Umbilical cord (tissue), 2 donors: ENCODE data around the gene CACNB4. TPM values are rescaled to one million over a fixed set of nuclear protein-coding genes. Genes with fewer than 3 reads are reported as not detected.

Experiments
- DNase-seq: peaks from one replicate; pipeline ENCODE4 v3.0.0-alpha.2; 2015; ENCODE audit warnings: low spot score
- total RNA-seq: library from RNA; depleted of rRNA; stranded (reverse); fragments of >200 nt; gene quantifications from one replicate; pipeline ENCODE4 v1.2.3, GENCODE V29; 2014; ENCODE audit warnings: low replicate concordance; ENCODE audit not compliant: insufficient read depth

CACNB4 gene
- total RNA-seq, 1 donor from 2014 or later = 40.2 TPM

DNA sequence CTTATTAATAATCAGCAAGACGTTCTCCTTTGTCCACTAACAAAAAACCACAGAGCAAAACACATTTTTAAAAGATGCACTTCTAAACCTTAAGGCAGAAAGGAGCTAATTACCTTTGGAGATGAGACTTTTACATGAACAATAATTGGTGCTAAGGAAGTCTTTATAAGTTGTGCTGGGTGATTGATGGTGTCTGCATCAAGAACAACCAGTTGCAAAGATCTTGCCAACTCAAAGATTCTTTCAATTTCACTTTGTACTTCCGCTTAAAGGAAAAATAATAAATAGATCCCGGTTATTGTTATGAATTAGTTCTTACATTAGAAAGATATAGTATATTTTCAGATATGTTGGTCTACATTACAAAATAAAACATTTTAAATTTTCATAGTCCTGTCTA, 243.7 kb downstream of the CACNB4 start:
- no peak for DNase-seq

GRCh38 chr2:151853070-151853758, 245.6 kb downstream of the CACNB4 start:
- DNase-seq = no peak

DNA sequence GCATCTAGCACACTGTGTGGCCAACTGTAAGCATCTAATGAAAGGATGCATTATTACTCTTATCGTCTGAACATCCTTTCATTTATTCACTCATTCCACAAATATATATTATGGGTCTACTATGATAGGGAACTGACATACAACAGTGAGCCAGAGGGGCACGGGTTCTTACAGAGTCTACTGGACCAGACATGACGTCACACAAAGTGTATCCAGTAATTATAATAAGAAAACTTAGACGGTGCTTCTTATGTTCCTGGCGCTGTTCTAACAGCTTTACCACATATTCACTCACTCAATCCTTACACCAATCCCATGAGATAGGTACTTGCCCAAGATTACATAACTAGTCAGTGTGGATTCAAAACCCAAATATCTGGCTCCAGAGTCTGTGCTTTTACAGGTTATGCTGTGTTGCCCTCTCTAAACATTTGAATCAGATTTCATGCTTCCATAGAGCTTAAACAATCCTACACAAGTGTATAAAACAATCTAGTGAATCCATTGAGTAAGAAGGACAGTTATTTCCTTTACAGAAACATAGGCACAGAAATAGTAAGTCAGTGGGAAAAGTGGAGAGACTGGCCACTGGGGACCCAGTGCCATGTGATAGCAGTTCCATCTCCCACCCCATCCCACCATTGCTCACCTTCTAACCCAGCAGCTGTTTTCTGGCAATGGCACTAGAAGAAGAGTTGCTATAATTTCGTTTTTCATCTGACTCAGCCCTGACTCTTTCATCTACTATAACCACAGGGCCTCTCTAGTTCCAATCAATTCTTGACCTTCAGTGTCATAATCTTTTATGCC, 246.4 kb downstream of the CACNB4 start:
- DNase-seq = no peak

DNA sequence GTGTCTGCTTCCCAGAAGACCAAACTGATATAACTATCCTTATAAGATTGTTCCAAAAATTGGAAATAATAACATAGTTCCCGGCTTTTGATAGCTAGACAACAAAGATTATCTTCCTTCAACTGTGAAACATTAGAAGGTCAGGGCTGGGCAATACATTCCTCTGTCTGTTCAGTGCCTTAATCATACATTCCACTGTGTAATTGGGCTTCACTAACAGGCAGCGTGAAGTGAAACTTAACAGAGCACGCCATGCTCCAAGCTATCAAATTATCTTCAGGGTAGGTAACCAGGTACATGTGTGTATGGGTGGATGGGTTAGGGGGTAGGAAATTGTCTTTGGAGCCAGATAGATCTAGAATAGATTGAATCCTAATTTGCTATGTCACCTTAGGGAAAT, 247.1 kb downstream of the CACNB4 start:
- DNase-seq = peak; percentile 37

- DNase-seq = no peak
Observed at GRCh38 chr2:151849413-151850010, 249.3 kb downstream of the CACNB4 start.

GRCh38 chr2:151845884-151846283, 253.0 kb downstream of the CACNB4 start:
- no peak for DNase-seq

GRCh38 chr2:151845481-151845880, 253.4 kb downstream of the CACNB4 start:
- DNase-seq = no peak

DNA sequence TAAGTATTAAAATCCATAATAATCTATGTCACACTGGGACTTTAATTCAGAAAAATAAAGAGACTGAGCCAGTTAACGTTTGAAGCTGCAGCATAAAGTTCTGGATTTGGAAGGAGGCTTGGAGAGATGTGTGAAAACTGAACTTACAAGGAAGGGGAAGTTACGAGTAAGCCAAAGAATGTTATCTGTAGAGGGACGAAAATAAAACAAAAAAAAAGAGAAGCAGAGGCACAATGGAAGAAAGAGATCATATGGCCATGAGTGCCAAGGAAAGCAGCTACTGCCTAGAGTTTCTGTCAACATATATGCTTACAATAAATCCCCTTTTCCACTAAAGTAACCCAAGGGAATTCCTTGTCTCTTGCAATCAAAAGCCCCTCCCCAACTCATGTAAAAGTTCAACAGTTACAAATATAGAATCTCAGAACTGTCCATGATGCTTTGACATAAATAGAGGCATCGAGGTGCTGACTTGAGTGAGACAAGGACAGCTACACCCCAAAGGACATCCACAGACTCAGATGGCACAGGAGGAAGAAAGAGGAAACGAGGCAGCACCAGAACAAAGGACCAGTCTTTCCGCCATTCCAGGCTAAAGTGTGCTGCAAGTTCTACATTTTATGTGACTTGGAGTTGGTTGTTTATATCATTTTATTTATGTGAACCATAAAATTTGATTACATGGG, 254.5 kb downstream of the CACNB4 start:
- peak; percentile 55 for DNase-seq

- no peak for DNase-seq
Observed at GRCh38 chr2:151843691-151844061, 255.2 kb downstream of the CACNB4 start.

DNA sequence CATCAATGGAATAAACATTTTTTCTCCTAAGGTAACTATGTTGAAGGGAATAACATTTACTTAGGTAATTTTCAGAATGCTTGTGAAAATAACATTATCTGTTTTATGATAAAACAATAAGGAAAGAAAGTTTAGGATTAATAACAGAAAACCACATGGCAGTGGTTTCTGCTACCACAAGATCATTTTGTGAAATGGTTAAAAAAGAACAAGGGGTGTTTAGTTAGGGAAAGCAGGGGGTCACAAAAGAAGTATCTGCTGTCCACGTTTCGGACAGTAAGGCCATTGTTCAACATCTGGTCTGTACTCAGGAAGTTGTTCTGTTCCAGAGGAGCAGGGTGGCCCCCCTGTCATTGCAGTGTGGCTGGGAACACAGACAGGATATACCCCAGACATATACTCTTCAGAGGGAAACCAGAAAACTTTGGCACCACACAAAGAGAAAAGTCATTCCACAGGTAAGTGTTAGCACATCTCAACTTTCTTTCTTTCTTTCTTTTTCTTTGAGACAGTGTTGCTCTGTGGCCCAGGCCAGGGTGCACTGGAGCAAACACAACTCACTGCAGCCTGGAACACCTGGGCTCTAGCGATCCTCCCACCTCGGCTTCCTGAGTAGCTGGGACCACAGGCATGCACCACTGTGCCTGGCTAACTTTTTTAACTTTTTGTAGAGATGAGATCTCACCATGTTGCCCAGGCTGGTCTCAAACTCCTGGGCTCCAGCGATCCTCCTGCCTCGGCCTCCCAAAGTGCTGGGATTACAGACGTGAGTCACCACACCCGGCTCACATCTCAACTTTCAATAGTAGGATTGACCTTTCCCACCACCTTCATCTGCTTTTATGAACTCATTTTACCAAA, 255.8 kb downstream of the CACNB4 start:
- DNase-seq = no peak

DNA sequence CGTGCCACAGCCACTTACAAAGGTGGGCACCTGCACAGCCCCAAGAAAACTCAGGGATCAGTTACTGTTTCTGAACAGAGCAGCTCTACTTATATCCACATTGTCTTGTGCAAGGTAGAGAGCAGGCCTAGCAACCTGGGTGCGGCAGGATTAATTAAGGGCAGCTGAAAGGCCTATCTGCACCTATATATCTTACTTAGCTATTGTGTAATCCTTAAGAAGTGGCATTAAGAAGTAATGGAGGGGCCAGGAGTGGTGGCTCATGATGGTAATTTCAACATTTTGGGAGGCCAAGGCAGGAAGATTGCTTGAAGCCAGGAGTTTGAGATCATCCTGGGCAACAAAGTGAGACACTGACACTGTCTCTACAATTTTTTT, 257.8 kb downstream of the CACNB4 start:
- DNase-seq = no peak

GRCh38 chr2:151840216-151841046, 258.4 kb downstream of the CACNB4 start:
- DNase-seq = no peak

- no peak for DNase-seq
Observed at GRCh38 chr2:151837926-151838325, 260.9 kb downstream of the CACNB4 start.

DNA sequence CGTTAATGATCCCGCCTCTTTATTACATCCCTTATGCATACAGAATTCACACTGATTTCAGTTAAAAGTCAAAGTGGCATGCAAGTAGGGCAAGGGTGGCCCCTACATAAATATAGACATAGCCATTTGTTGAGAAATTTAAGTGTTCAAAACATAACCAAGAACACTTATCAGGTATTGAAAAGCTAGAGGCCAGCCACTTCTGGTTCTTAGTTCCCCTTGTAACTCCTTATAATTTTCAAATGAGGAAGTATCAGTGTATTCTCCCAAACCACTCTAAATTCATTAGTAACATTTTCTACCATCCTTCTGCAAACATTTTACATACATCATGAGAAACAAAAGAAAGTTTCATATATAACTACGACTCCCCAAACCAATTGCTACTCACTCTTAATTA, 264.9 kb downstream of the CACNB4 start:
- DNase-seq = no peak

DNA sequence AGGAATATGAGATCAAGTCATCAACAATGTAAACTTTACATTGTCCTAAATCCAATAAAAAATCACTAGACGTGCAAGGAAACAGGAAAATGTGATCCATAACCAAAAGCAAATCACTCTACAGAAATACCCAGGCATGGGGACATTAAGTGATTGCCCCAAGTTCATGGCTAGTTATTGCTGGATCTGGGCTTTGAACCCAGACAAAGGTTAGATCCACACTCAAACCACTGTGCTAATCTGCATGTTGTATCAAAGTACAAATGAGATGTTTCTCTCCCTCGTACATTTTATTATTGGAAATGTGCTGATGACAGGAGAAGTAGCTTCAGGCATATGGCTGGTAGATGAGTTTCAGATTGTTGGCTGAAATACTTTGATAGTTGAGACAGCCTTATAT, 267.9 kb downstream of the CACNB4 start:
- DNase-seq = no peak

GRCh38 chr2:151828890-151829324, 269.9 kb downstream of the CACNB4 start:
- no peak for DNase-seq

GRCh38 chr2:151828143-151828889, 270.5 kb downstream of the CACNB4 start, which contains the start of gene ARL5A:
Gene ARL5A, minus strand, starts transcription at chr2:151828421. Its CDS starts 245 bp downstream, at chr2:151828176.
- DNase-seq = peak; percentile 97

DNA sequence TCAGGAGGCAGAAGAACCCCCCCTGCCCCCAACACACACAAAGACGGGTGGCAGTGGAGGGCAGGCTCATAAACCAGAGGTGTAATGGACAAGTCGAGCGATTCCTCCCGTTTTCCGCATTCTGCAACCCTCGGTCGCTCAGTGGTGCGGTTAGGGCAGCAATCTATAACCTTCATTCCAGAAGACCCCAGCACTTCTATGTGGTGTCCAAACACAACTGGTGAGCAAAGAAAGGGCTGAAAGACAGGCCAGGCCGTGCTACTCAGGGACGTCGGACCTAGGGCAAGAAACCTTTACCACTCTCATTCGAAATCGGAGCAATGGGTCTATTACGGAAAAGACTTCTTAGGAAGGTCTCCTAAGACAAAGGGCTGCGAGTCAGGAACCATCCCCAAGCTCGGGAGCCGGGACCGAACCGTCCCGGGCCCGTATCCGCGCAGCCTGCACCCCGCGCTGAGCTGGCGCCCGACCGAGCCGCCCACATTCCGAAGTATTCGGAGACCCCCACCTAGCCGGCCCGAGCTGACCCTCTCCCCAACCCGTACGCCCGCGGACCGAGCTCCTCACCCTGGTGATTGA, 271.2 kb downstream of the CACNB4 start:
- peak; percentile 33 for DNase-seq

GRCh38 chr2:151826737-151827157, 272.1 kb downstream of the CACNB4 start:
- peak; percentile 36 for DNase-seq
